Activated T-helper 2 cell treated with anti-CD3 and anti-CD28 coated beads, Interferon-gamma antibody, Interleukin-2, Interleukin-4, amounts not matched to agents 10 μg/mL and 5 μg/mL and 100 μg/mL, durations not matched to agents 14 hours and 24 hours and 36 hours (primary cell): Measurements from ENCODE around the gene C18orf32. TPM values are rescaled to one million over a fixed set of nuclear protein-coding genes. Genes with fewer than 3 reads are reported as not detected.
"Not testable (repeated sequence)": the region's sequence is repeated elsewhere in the genome, so short reads cannot be mapped to it uniquely, and the experiment has no call there.

Experiments
- DNase-seq: peaks from one replicate; pipeline ENCODE4 v3.0.0; 2021; ENCODE audit warnings: low spot score
- H3K27ac Mint-ChIP-seq: one replicate; pipeline ENCODE4 v1.8.0; 2021; ENCODE audit warnings: mixed read lengths
- H3K27me3 Mint-ChIP-seq: one replicate; pipeline ENCODE4 v1.8.0; 2021; ENCODE audit warnings: low read depth, mixed read lengths
- H3K36me3 Mint-ChIP-seq: one replicate; pipeline ENCODE4 v1.8.0; 2021; ENCODE audit warnings: low read depth, mixed read lengths
- H3K4me1 Mint-ChIP-seq: one replicate; pipeline ENCODE4 v1.8.0; 2021; ENCODE audit warnings: low read depth, mixed read lengths
- H3K4me3 Mint-ChIP-seq: one replicate; pipeline ENCODE4 v1.8.0; 2021; ENCODE audit warnings: low read depth, mild to moderate bottlenecking, moderate library complexity, mixed read lengths
- H3K9me3 Mint-ChIP-seq: one replicate; pipeline ENCODE4 v1.8.0; 2021; ENCODE audit warnings: mixed read lengths
- intact Hi-C: fragments of 100-400 bp; cut with micrococcal nuclease; formaldehyde crosslinking; loops from one replicate; pipeline ENCODE4 v1.15.1; 2023
- total RNA-seq: library from RNA; stranded (reverse); gene quantifications from 2 replicates; pipeline ENCODE4 v1.2.3, GENCODE V29; 2022

Gene C18orf32
- 21.7 and 22.6 TPM in 2 replicates for total RNA-seq

GRCh38 chr18:49486953-49487710, at the start of gene C18orf32:
C18orf32 (minus strand) TSS chr18:49487234; CDS start chr18:49483748, 3,486 bp downstream.
- Mint-ChIP-seq H3K9me3 (no peaks in the 10 kb centered on the region), H3K4me3 (peak within 1 kb of the TSS; percentile 98), H3K36me3 (peaks cover 68% of the 10 kb centered on the region), H3K4me1 (peaks cover 44% of the 10 kb centered on the region), H3K27me3 (no peaks in the 10 kb centered on the region), H3K27ac (peak within 1 kb of the TSS; percentile 98)
- DNase-seq: peak; percentile 91
- intact Hi-C loops: loop anchor here (1.0 to 2.0 kb wide), 3 partner anchors 27 to 888 kb away; partner anchors contain the start of genes ACAA2, DYM and SKA1

GRCh38 chr18:49534846-49535601, 48.0 kb upstream of the C18orf32 start:
- Mint-ChIP-seq H3K27ac (no peak overlapping the region), H3K4me3 (no peak overlapping the region), H3K9me3 (no peaks in the 10 kb centered on the region), H3K27me3 (peaks cover 15% of the 10 kb centered on the region), H3K4me1 (no peaks in the 10 kb centered on the region), H3K36me3 (no peaks in the 10 kb centered on the region)
- intact Hi-C loops: no loop called here
- DNase-seq: no peak

GRCh38 chr18:49531678-49532153, 44.7 kb upstream of the C18orf32 start:
- Mint-ChIP-seq H3K4me1 (no peaks in the 10 kb centered on the region), H3K4me3 (no peak overlapping the region), H3K36me3 (no peaks in the 10 kb centered on the region), H3K27ac (no peak overlapping the region), H3K27me3 (peaks cover 22% of the 10 kb centered on the region), H3K9me3 (no peaks in the 10 kb centered on the region)
- intact Hi-C loops: no loop called here
- no peak for DNase-seq

GRCh38 chr18:49529596-49529995, 42.6 kb upstream of the C18orf32 start:
- no peak overlapping the region for H3K27ac Mint-ChIP-seq
- no peaks in the 10 kb centered on the region for H3K4me1 Mint-ChIP-seq
- DNase-seq: no peak
- no peaks in the 10 kb centered on the region for H3K9me3 Mint-ChIP-seq
- intact Hi-C loops: no loop called here
- no peak overlapping the region for H3K4me3 Mint-ChIP-seq
- no peaks in the 10 kb centered on the region for H3K36me3 Mint-ChIP-seq
- H3K27me3 Mint-ChIP-seq: peaks cover 15% of the 10 kb centered on the region

- no peaks in the 10 kb centered on the region for H3K36me3 Mint-ChIP-seq
- H3K4me1 Mint-ChIP-seq: no peaks in the 10 kb centered on the region
- no peaks in the 10 kb centered on the region for H3K9me3 Mint-ChIP-seq
- H3K27ac Mint-ChIP-seq: no peak overlapping the region
- no peak for DNase-seq
- H3K4me3 Mint-ChIP-seq: no peak overlapping the region
- intact Hi-C loops: no loop called here
- H3K27me3 Mint-ChIP-seq: peaks cover 16% of the 10 kb centered on the region
These were observed 40.7 kb upstream of the C18orf32 start for GRCh38 chr18:49527631-49528327.

GRCh38 chr18:49525981-49526380, 38.9 kb upstream of the C18orf32 start:
- Mint-ChIP-seq H3K36me3 (no peaks in the 10 kb centered on the region), H3K27ac (no peak overlapping the region), H3K9me3 (no peaks in the 10 kb centered on the region), H3K4me1 (no peaks in the 10 kb centered on the region), H3K27me3 (peaks cover 11% of the 10 kb centered on the region), H3K4me3 (no peak overlapping the region)
- intact Hi-C loops: no loop called here
- DNase-seq: no peak

GRCh38 chr18:49524951-49525350, 37.9 kb upstream of the C18orf32 start:
- Mint-ChIP-seq H3K4me1 (no peaks in the 10 kb centered on the region), H3K9me3 (no peaks in the 10 kb centered on the region), H3K27ac (no peak overlapping the region), H3K36me3 (no peaks in the 10 kb centered on the region), H3K4me3 (no peak overlapping the region), H3K27me3 (peaks cover 11% of the 10 kb centered on the region)
- no peak for DNase-seq
- intact Hi-C loops: no loop called here

- intact Hi-C loops: no loop called here
- Mint-ChIP-seq H3K9me3 (no peaks in the 10 kb centered on the region), H3K27me3 (peaks cover 11% of the 10 kb centered on the region), H3K27ac (no peak overlapping the region), H3K4me1 (no peaks in the 10 kb centered on the region), H3K36me3 (no peaks in the 10 kb centered on the region), H3K4me3 (no peak overlapping the region)
- DNase-seq: no peak
These were observed 37.3 kb upstream of the C18orf32 start for GRCh38 chr18:49524349-49524748.

GRCh38 chr18:49523580-49524093, 36.6 kb upstream of the C18orf32 start:
- H3K4me3 Mint-ChIP-seq, H3K27ac Mint-ChIP-seq, H3K4me1 Mint-ChIP-seq, DNase-seq, H3K9me3 Mint-ChIP-seq, intact Hi-C loops, H3K36me3 Mint-ChIP-seq: not testable (repeated sequence)
- peaks cover 13% of the 10 kb centered on the region for H3K27me3 Mint-ChIP-seq

- Mint-ChIP-seq H3K27me3 (peaks cover 7% of the 10 kb centered on the region), H3K4me3 (no peak overlapping the region), H3K4me1 (no peaks in the 10 kb centered on the region), H3K36me3 (no peaks in the 10 kb centered on the region), H3K27ac (no peak overlapping the region), H3K9me3 (no peaks in the 10 kb centered on the region)
- intact Hi-C loops: no loop called here
- no peak for DNase-seq
These were observed 34.3 kb upstream of the C18orf32 start for GRCh38 chr18:49521216-49521835.

GRCh38 chr18:49520661-49521145, 33.7 kb upstream of the C18orf32 start:
- Mint-ChIP-seq H3K27me3 (peaks cover 10% of the 10 kb centered on the region), H3K4me3 (no peak overlapping the region), H3K4me1 (no peaks in the 10 kb centered on the region), H3K27ac (no peak overlapping the region), H3K36me3 (no peaks in the 10 kb centered on the region), H3K9me3 (no peaks in the 10 kb centered on the region)
- intact Hi-C loops: no loop called here
- no peak for DNase-seq
